Osteocyte (in vitro differentiated cells): Measurements from ENCODE around the gene RBP2. TPM values are rescaled to one million over a fixed set of nuclear protein-coding genes. Genes with fewer than 3 reads are reported as not detected.

Source experiments
- DNase-seq: peaks from one replicate; pipeline ENCODE4 v3.0.0; 2021; ENCODE audit warnings: mixed read lengths; ENCODE audit not compliant: unreplicated experiment; ENCODE audit errors: extremely low spot score
- H3K27ac Mint-ChIP-seq: one replicate; pipeline ENCODE4 v1.8.0; 2021; ENCODE audit warnings: mild to moderate bottlenecking, mixed read lengths; ENCODE audit not compliant: unreplicated experiment
- H3K27me3 Mint-ChIP-seq: one replicate; pipeline ENCODE4 v1.8.0; 2021; ENCODE audit warnings: mixed read lengths; ENCODE audit not compliant: unreplicated experiment
- H3K36me3 Mint-ChIP-seq: one replicate; pipeline ENCODE4 v1.8.0; 2021; ENCODE audit warnings: mixed read lengths; ENCODE audit not compliant: unreplicated experiment
- H3K4me1 Mint-ChIP-seq: one replicate; pipeline ENCODE4 v1.8.0; 2021; ENCODE audit warnings: mixed read lengths; ENCODE audit not compliant: unreplicated experiment
- H3K4me3 Mint-ChIP-seq: one replicate; pipeline ENCODE4 v1.8.0; 2021; ENCODE audit warnings: mild to moderate bottlenecking, moderate library complexity, mixed read lengths; ENCODE audit not compliant: unreplicated experiment
- H3K9me3 Mint-ChIP-seq: one replicate; pipeline ENCODE4 v1.8.0; 2021; ENCODE audit warnings: mixed read lengths; ENCODE audit not compliant: unreplicated experiment
- CTCF ChIP-seq: fragments of 200-600 bp; sonication (generic); IDR thresholded peaks from 2 replicates; pipeline ENCODE4 v1.5.0; 2021; ENCODE audit warnings: antibody characterized with exemption, mild to moderate bottlenecking, moderate library complexity
- total RNA-seq: library from RNA; stranded (reverse); gene quantifications from 2 replicates; pipeline ENCODE4 v1.2.1, GENCODE V29; 2021

Gene RBP2
- total RNA-seq, 1 donor from 2014 or later = not detected

GRCh38 chr3:139433089-139433488 is 43.2 kb downstream of the RBP2 start:
- Mint-ChIP-seq H3K27me3 (no peaks in the 10 kb centered on the region), H3K4me3 (no peak overlapping the region), H3K9me3 (peaks cover 3% of the 10 kb centered on the region), H3K27ac (no peak overlapping the region), H3K4me1 (peaks cover 3% of the 10 kb centered on the region), H3K36me3 (peaks cover 11% of the 10 kb centered on the region)
- TF ChIP-seq CTCF = no peak
- no peak for DNase-seq

GRCh38 chr3:139430493-139430892 is 45.8 kb downstream of the RBP2 start:
- H3K27ac Mint-ChIP-seq = no peak overlapping the region
- no peak for TF ChIP-seq CTCF
- H3K9me3 Mint-ChIP-seq = peaks cover 3% of the 10 kb centered on the region
- H3K4me3 Mint-ChIP-seq = no peak overlapping the region
- H3K36me3 Mint-ChIP-seq = peaks cover 11% of the 10 kb centered on the region
- H3K27me3 Mint-ChIP-seq = no peaks in the 10 kb centered on the region
- DNase-seq = no peak
- H3K4me1 Mint-ChIP-seq = peaks cover 3% of the 10 kb centered on the region

GRCh38 chr3:139427283-139428060 is 48.8 kb downstream of the RBP2 start:
- DNase-seq = no peak
- H3K36me3 Mint-ChIP-seq = peaks cover 18% of the 10 kb centered on the region
- peak; percentile 85 for TF ChIP-seq CTCF
- H3K4me3 Mint-ChIP-seq = no peak overlapping the region
- peaks cover 3% of the 10 kb centered on the region for H3K4me1 Mint-ChIP-seq
- no peaks in the 10 kb centered on the region for H3K9me3 Mint-ChIP-seq
- H3K27me3 Mint-ChIP-seq = no peaks in the 10 kb centered on the region
- no peak overlapping the region for H3K27ac Mint-ChIP-seq

GRCh38 chr3:139425745-139426400 is 50.4 kb downstream of the RBP2 start:
- H3K4me1 Mint-ChIP-seq = peaks cover 3% of the 10 kb centered on the region
- no peak overlapping the region for H3K27ac Mint-ChIP-seq
- no peaks in the 10 kb centered on the region for H3K27me3 Mint-ChIP-seq
- no peak overlapping the region for H3K4me3 Mint-ChIP-seq
- TF ChIP-seq CTCF = no peak
- H3K9me3 Mint-ChIP-seq = no peaks in the 10 kb centered on the region
- DNase-seq = no peak
- peaks cover 11% of the 10 kb centered on the region for H3K36me3 Mint-ChIP-seq

- no peak for DNase-seq
- H3K4me1 Mint-ChIP-seq = no peaks in the 10 kb centered on the region
- H3K4me3 Mint-ChIP-seq = no peak overlapping the region
- no peaks in the 10 kb centered on the region for H3K27me3 Mint-ChIP-seq
- TF ChIP-seq CTCF = no peak
- H3K27ac Mint-ChIP-seq = no peak overlapping the region
- peaks cover 12% of the 10 kb centered on the region for H3K36me3 Mint-ChIP-seq
- no peaks in the 10 kb centered on the region for H3K9me3 Mint-ChIP-seq
Observed at GRCh38 chr3:139423232-139423631, 53.1 kb downstream of the RBP2 start.
